ENCODE results near the gene GREB1L.

GRCh38 chr18:21303445-21303844, 61.4 kb downstream of the GREB1L start:
- TF ChIP-seq POLR2AphosphoS5 (IDR thresholded peaks at IDR 0.05; ENCODE audit: low read depth, low read length): no peak
- TF ChIP-seq TAF1 (IDR thresholded peaks at IDR 0.05; ENCODE audit: low read depth, low read length): no peak
